Ascending aorta (tissue), 2 donors: ENCODE results near the gene CATSPERZ. TPM values are rescaled to one million over a fixed set of nuclear protein-coding genes. Genes with fewer than 3 reads are reported as not detected.

ENCODE experiments used
- DNase-seq, 2 donors: peaks; one replicate each; pipeline ENCODE4 v3.0.0-alpha.2; 2019; ENCODE audit warnings: low spot score in 2 of 2
- H3K27ac ChIP-seq, 2 donors: fragments of 200-600 bp; sonication (generic); one replicate each; pipeline ENCODE4 v1.5.1; 2016 to 2017; ENCODE audit warnings: mild to moderate bottlenecking in 1 of 2
- H3K27me3 ChIP-seq: fragments of 200-600 bp; sonication (generic); one replicate; pipeline ENCODE4 v1.5.1; 2017
- H3K36me3 ChIP-seq, 2 donors: fragments of 200-600 bp; sonication (generic); one replicate each; pipeline ENCODE4 v1.5.1; 2016
- H3K4me1 ChIP-seq, 2 donors: fragments of 200-600 bp; sonication (generic); one replicate each; pipeline ENCODE4 v1.5.1; 2016 to 2017; ENCODE audit warnings: mild to moderate bottlenecking in 1 of 2
- H3K4me3 ChIP-seq, 2 donors: fragments of 200-600 bp; sonication (generic); one replicate each; pipeline ENCODE4 v1.5.1; 2016 to 2017; ENCODE audit warnings: mild to moderate bottlenecking in 1 of 2
- H3K9me3 ChIP-seq, 2 donors: fragments of 200-600 bp; sonication (generic); one replicate each; pipeline ENCODE4 v1.5.1; 2016
- CTCF ChIP-seq, 3 experiments: fragments of 200-600 bp in 2 of 3; fragments of 450-650 bp in 1 of 3; sonication (generic) in 2 of 3; IDR thresholded peaks; one replicate each; pipeline ENCODE4 v1.5.1; 2016 to 2019; ENCODE audit warnings: antibody characterized with exemption in 3 of 3, mild to moderate bottlenecking in 1 of 3, moderate library complexity in 1 of 3
- intact Hi-C: fragments of 100-400 bp; cut with DNase I; formaldehyde crosslinking; loops from one replicate; pipeline ENCODE4 v1.15.1; 2023
- total RNA-seq: library from RNA; depleted of rRNA; stranded (reverse); fragments of >200 nt; gene quantifications from one replicate; pipeline ENCODE4 v1.1.0, GENCODE V29; 2016

Gene CATSPERZ
- total RNA-seq, 1 donor from 2014 or later, result not detected

- Histone ChIP-seq H3K27ac (peak overlapping the region; percentile 95 to 99), H3K9me3 (no peaks in the 10 kb centered on the region), H3K36me3 (peaks cover 19 to 36% of the 10 kb centered on the region in 2 donors), H3K4me1 (peaks cover 7 to 10% of the 10 kb centered on the region in 2 donors), H3K27me3 (no peaks in the 10 kb centered on the region), H3K4me3 (peak overlapping the region; percentile 75 to 93)
- DNase-seq, result peak in 1 of 2 donors; percentile 63
- intact Hi-C loops, result loop anchor here (1.0 kb wide), 1 partner anchor 36 kb away; no protein-coding TSS in a partner anchor
- TF ChIP-seq CTCF (IDR thresholded peaks at IDR 0.05), result no peak
Observed at GRCh38 chr11:64318766-64319761, 18.9 kb downstream of the CATSPERZ start.

DNA sequence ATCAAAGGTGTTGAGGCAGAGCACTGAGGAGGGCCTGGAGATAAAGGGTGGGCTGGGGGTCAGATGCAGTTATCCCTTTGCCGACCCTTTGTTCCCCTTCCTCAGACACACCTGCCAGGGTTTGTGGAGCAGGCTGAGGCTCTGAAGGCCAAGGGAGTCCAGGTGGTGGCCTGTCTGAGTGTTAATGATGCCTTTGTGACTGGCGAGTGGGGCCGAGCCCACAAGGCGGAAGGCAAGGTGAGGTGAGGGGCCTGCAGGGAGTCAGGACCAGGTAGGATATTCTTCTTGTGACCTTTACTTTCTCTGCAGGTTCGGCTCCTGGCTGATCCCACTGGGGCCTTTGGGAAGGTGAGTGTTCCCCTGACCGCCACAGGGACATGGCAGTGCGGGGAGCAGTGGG lies 20.4 kb downstream of the CATSPERZ start:
- H3K27ac ChIP-seq, result no peak overlapping the region
- H3K9me3 ChIP-seq, result no peaks in the 10 kb centered on the region
- TF ChIP-seq CTCF (IDR thresholded peaks at IDR 0.05), result no peak
- H3K27me3 ChIP-seq, result no peaks in the 10 kb centered on the region
- peaks cover 7 to 10% of the 10 kb centered on the region in 2 donors for H3K4me1 ChIP-seq
- intact Hi-C loops, result no loop called here
- no peak for DNase-seq
- peaks cover 9 to 26% of the 10 kb centered on the region in 2 donors for H3K36me3 ChIP-seq
- H3K4me3 ChIP-seq, result no peak overlapping the region

GRCh38 chr11:64321026-64321425 lies 20.9 kb downstream of the CATSPERZ start:
- Histone ChIP-seq H3K27ac (no peak overlapping the region), H3K36me3 (peaks cover 9 to 21% of the 10 kb centered on the region in 2 donors), H3K4me3 (no peak overlapping the region), H3K27me3 (no peaks in the 10 kb centered on the region), H3K4me1 (peaks cover 7 to 10% of the 10 kb centered on the region in 2 donors), H3K9me3 (no peaks in the 10 kb centered on the region)
- intact Hi-C loops, result no loop called here
- DNase-seq, result no peak
- TF ChIP-seq CTCF (IDR thresholded peaks at IDR 0.05), result no peak

DNA sequence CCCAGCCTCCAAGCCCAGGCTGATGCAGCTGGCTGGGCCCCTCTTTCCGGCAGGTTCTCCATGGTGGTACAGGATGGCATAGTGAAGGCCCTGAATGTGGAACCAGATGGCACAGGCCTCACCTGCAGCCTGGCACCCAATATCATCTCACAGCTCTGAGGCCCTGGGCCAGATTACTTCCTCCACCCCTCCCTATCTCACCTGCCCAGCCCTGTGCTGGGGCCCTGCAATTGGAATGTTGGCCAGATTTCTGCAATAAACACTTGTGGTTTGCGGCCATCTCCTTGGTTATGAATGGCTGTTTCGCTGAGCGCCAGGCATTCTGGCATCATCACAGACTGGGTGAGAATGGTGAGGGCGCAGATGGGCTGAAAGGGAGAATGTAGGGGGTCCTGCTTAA lies 21.4 kb downstream of the CATSPERZ start:
- Histone ChIP-seq H3K27ac (no peak overlapping the region), H3K4me1 (peaks cover 7% of the 10 kb centered on the region in 2 donors), H3K9me3 (no peaks in the 10 kb centered on the region), H3K4me3 (no peak overlapping the region), H3K36me3 (peaks cover 9 to 18% of the 10 kb centered on the region in 2 donors), H3K27me3 (no peaks in the 10 kb centered on the region)
- TF ChIP-seq CTCF (IDR thresholded peaks at IDR 0.05), result no peak
- DNase-seq, result no peak
- intact Hi-C loops, result no loop called here

GRCh38 chr11:64322925-64323260 lies 22.7 kb downstream of the CATSPERZ start:
- DNase-seq, result no peak
- TF ChIP-seq CTCF (IDR thresholded peaks at IDR 0.05), result no peak
- Histone ChIP-seq H3K27me3 (no peaks in the 10 kb centered on the region), H3K36me3 (peaks cover 9 to 18% of the 10 kb centered on the region in 2 donors), H3K9me3 (no peaks in the 10 kb centered on the region), H3K4me1 (peaks cover 6 to 7% of the 10 kb centered on the region in 2 donors), H3K27ac (no peak overlapping the region), H3K4me3 (no peak overlapping the region)
- intact Hi-C loops, result no loop called here
